HEK293 (cell line): ENCODE data around the gene DNAL4.

Experiments used
- GLIS2 ChIP-seq: fragments of 450-650 bp; formaldehyde crosslinking; IDR thresholded peaks from 2 replicates; pipeline ENCODE4 v1.5.1; 2016; ENCODE audit warnings: missing biosample characterization, missing genetic modification characterization
- PBX3 ChIP-seq: sonication (generic); formaldehyde crosslinking; IDR thresholded peaks from 2 replicates; pipeline ENCODE4 v1.8.1; 2022; ENCODE audit warnings: mild to moderate bottlenecking, moderate library complexity, missing genetic modification reagents
- PRDM4 ChIP-seq: fragments of 450-650 bp; formaldehyde crosslinking; IDR thresholded peaks from 2 replicates; pipeline ENCODE4 v1.5.1; 2017; ENCODE audit warnings: missing biosample characterization, missing genetic modification characterization
- REST ChIP-seq: fragments of 450-650 bp; formaldehyde crosslinking; IDR thresholded peaks from 2 replicates; pipeline ENCODE4 v1.5.1; 2016; ENCODE audit warnings: missing biosample characterization, missing genetic modification characterization
- ZNF274 ChIP-seq, 2 experiments: fragments of 200-500 bp in 1 of 2; fragments of 450-650 bp in 1 of 2; sonication (Bioruptor generic) in 1 of 2; formaldehyde crosslinking in 1 of 2; IDR thresholded peaks; 2 replicates each; pipeline versions ENCODE4 v1.5.1 to v1.6.1; 2014 to 2016; ENCODE audit warnings: borderline replicate concordance in 1 of 2, inconsistent platforms in 1 of 2, low read length in 1 of 2, missing biosample characterization in 1 of 2, missing genetic modification characterization in 1 of 2
- ZNF292 ChIP-seq: fragments of 450-650 bp; formaldehyde crosslinking; IDR thresholded peaks from 2 replicates; pipeline ENCODE4 v1.5.1; 2016; ENCODE audit warnings: low read depth, missing biosample characterization, missing genetic modification characterization, borderline replicate concordance
- ZNF302 ChIP-seq: fragments of 450-650 bp; formaldehyde crosslinking; IDR thresholded peaks from 2 replicates; pipeline ENCODE4 v1.5.1; 2016; ENCODE audit warnings: missing biosample characterization, missing genetic modification characterization, low read depth
- ZNF311 ChIP-seq: fragments of 450-650 bp; formaldehyde crosslinking; IDR thresholded peaks from 2 replicates; pipeline ENCODE4 v1.5.1; 2017; ENCODE audit warnings: missing biosample characterization, missing genetic modification characterization, borderline replicate concordance
- ZNF549 ChIP-seq: fragments of 450-650 bp; IDR thresholded peaks from 2 replicates; pipeline ENCODE4 v1.5.1; 2018; ENCODE audit warnings: missing biosample characterization, missing genetic modification characterization, mild to moderate bottlenecking, inconsistent platforms, moderate library complexity
- ZNF660 ChIP-seq: fragments of 450-650 bp; IDR thresholded peaks from 2 replicates; pipeline ENCODE4 v1.5.1; 2018; ENCODE audit warnings: missing biosample characterization, mild to moderate bottlenecking, missing genetic modification characterization
- TF ChIP-seq, protein P1 (sequence below): fragments of 450-650 bp; formaldehyde crosslinking; IDR thresholded peaks from 2 replicates; pipeline ENCODE4 v1.5.1; 2016; ENCODE audit warnings: missing biosample characterization, missing genetic modification characterization
- TF ChIP-seq, protein P2 (sequence below): fragments of 450-650 bp; formaldehyde crosslinking; IDR thresholded peaks from 2 replicates; pipeline ENCODE4 v1.5.1; 2016; ENCODE audit warnings: missing biosample characterization, missing genetic modification characterization
- TF ChIP-seq, protein P3 (sequence below): fragments of 450-650 bp; formaldehyde crosslinking; IDR thresholded peaks from 2 replicates; pipeline ENCODE4 v1.5.1; 2016; ENCODE audit warnings: missing biosample characterization, missing genetic modification characterization, low read depth

DNA sequence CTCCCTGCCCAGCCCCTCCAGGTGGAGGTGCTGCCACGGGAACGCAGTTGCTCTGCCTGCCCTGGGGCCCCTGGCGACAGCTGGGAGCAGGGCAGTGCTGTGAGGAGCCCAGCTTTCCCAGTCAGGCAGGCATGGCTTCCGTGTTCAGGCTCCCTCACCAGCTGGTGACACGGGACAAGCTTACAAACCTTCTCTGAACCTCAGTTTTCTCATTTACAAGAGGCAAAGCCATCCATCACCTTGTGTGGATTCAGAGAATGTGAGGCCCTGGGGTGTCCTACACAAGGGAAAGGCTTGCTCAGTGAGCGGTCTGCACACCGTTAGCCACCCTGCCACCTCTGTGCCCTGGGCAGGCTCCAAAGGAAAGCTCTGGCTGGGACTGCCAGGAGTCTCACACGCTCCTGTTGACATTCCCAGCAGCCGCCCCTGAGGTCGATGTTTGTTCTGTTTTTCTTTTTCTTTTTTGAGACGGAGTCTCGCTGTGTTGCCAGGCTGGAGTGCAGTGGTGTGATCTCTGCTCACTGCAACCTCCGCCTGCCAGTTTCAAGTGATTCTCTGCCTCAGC, 61.6 kb downstream of the DNAL4 start:
- no peak for TF ChIP-seq ZNF311
- TF ChIP-seq, protein P1, sequence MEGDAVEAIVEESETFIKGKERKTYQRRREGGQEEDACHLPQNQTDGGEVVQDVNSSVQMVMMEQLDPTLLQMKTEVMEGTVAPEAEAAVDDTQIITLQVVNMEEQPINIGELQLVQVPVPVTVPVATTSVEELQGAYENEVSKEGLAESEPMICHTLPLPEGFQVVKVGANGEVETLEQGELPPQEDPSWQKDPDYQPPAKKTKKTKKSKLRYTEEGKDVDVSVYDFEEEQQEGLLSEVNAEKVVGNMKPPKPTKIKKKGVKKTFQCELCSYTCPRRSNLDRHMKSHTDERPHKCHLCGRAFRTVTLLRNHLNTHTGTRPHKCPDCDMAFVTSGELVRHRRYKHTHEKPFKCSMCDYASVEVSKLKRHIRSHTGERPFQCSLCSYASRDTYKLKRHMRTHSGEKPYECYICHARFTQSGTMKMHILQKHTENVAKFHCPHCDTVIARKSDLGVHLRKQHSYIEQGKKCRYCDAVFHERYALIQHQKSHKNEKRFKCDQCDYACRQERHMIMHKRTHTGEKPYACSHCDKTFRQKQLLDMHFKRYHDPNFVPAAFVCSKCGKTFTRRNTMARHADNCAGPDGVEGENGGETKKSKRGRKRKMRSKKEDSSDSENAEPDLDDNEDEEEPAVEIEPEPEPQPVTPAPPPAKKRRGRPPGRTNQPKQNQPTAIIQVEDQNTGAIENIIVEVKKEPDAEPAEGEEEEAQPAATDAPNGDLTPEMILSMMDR (tag by site-specific recombination): no peak
- TF ChIP-seq GLIS2 (tag by site-specific recombination): no peak
- TF ChIP-seq ZNF302 (tag by site-specific recombination): no peak
- TF ChIP-seq, protein P2, sequence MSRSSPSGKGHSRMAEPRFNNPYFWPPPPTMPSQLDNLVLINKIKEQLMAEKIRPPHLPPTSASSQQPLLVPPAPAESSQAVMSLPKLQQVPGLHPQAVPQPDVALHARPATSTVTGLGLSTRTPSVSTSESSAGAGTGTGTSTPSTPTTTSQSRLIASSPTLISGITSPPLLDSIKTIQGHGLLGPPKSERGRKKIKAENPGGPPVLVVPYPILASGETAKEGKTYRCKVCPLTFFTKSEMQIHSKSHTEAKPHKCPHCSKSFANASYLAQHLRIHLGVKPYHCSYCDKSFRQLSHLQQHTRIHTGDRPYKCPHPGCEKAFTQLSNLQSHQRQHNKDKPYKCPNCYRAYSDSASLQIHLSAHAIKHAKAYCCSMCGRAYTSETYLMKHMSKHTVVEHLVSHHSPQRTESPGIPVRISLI: no peak
- no peak for TF ChIP-seq ZNF292 (tag by site-specific recombination)
- no peak for TF ChIP-seq PBX3 (CRISPR knock-in tag)
- TF ChIP-seq ZNF274 (IDR thresholded peaks at IDR 0.05; ENCODE audit: low read length): no peak
- TF ChIP-seq ZNF274 (tag by site-specific recombination; IDR thresholded peaks at IDR 0.05; ENCODE audit: borderline replicate concordance): no peak
- no peak for TF ChIP-seq REST (tag by site-specific recombination)
- no peak for TF ChIP-seq ZNF549 (tag by site-specific recombination)
- no peak for TF ChIP-seq ZNF660
- TF ChIP-seq PRDM4: no peak
- TF ChIP-seq, protein P3, sequence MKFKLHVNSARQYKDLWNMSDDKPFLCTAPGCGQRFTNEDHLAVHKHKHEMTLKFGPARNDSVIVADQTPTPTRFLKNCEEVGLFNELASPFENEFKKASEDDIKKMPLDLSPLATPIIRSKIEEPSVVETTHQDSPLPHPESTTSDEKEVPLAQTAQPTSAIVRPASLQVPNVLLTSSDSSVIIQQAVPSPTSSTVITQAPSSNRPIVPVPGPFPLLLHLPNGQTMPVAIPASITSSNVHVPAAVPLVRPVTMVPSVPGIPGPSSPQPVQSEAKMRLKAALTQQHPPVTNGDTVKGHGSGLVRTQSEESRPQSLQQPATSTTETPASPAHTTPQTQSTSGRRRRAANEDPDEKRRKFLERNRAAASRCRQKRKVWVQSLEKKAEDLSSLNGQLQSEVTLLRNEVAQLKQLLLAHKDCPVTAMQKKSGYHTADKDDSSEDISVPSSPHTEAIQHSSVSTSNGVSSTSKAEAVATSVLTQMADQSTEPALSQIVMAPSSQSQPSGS (tag by site-specific recombination): no peak
